ENCODE data around the gene S100A11.

S100A11 gene

GRCh38 chr1:152014943-152015342 lies 21.9 kb downstream of the S100A11 start:
- no peak for TF ChIP-seq SPI1 (IDR thresholded peaks at IDR 0.05; ENCODE audit: borderline replicate concordance, low read depth)
- TF ChIP-seq CTCF (IDR thresholded peaks at IDR 0.05; ENCODE audit: insufficient read depth, low read length): no peak
- DNase-seq (ENCODE audit: low read depth in 1 of 2, low spot score in 1 of 2): no peak
- Histone ChIP-seq H3K27me3 (ENCODE audit: insufficient read depth, poor library complexity, severe bottlenecking) (no peaks in the 10 kb centered on the region), H3K4me3 (replicated peaks; ENCODE audit: insufficient read depth, low read length) (no peak overlapping the region), H3K27ac (replicated peaks) (no peak overlapping the region)

GRCh38 chr1:152013664-152014237 lies 23.1 kb downstream of the S100A11 start:
- Histone ChIP-seq H3K4me3 (replicated peaks; ENCODE audit: insufficient read depth, low read length) (no peak overlapping the region), H3K27ac (replicated peaks) (no peak overlapping the region), H3K27me3 (ENCODE audit: insufficient read depth, poor library complexity, severe bottlenecking) (no peaks in the 10 kb centered on the region)
- peak; percentile 71 for TF ChIP-seq CTCF (IDR thresholded peaks at IDR 0.05; ENCODE audit: insufficient read depth, low read length)
- no peak for TF ChIP-seq POLR2AphosphoS5 (IDR thresholded peaks at IDR 0.05; ENCODE audit: low read depth)
- peak in 1 of 2 experiments; percentile 51 for DNase-seq (ENCODE audit: low read depth in 1 of 2, low spot score in 1 of 2)

GRCh38 chr1:152009691-152010090 lies 27.1 kb downstream of the S100A11 start:
- TF ChIP-seq SPI1 (IDR thresholded peaks at IDR 0.05; ENCODE audit: borderline replicate concordance, low read depth) (no peak), REST (IDR thresholded peaks at IDR 0.05; ENCODE audit: insufficient replicate concordance, low read depth) (no peak), CTCF (IDR thresholded peaks at IDR 0.05; ENCODE audit: insufficient read depth, low read length) (no peak), POLR2AphosphoS5 (IDR thresholded peaks at IDR 0.05; ENCODE audit: low read depth) (no peak), GABPA (IDR thresholded peaks at IDR 0.05; ENCODE audit: low read depth) (no peak)

GRCh38 chr1:152007047-152007446 lies 29.8 kb downstream of the S100A11 start:
- H3K27me3 ChIP-seq (ENCODE audit: insufficient read depth, poor library complexity, severe bottlenecking): peaks cover 5% of the 10 kb centered on the region
- DNase-seq (ENCODE audit: low read depth in 1 of 2, low spot score in 1 of 2): no peak
- TF ChIP-seq SPI1 (IDR thresholded peaks at IDR 0.05; ENCODE audit: borderline replicate concordance, low read depth): no peak
- no peak for TF ChIP-seq CTCF (IDR thresholded peaks at IDR 0.05; ENCODE audit: insufficient read depth, low read length)
- no peak for TF ChIP-seq GABPA (IDR thresholded peaks at IDR 0.05; ENCODE audit: low read depth)
- no peak for TF ChIP-seq POLR2AphosphoS5 (IDR thresholded peaks at IDR 0.05; ENCODE audit: low read depth)
- no peak for TF ChIP-seq REST (IDR thresholded peaks at IDR 0.05; ENCODE audit: insufficient replicate concordance, low read depth)
- H3K27ac ChIP-seq (replicated peaks): no peak overlapping the region
- no peak overlapping the region for H3K4me3 ChIP-seq (replicated peaks; ENCODE audit: insufficient read depth, low read length)

More at GRCh38 chr1:152009691-152010090, 27.1 kb downstream of the S100A11 start:
- H3K27me3 ChIP-seq (ENCODE audit: insufficient read depth, poor library complexity, severe bottlenecking): peaks cover 3% of the 10 kb centered on the region
- no peak overlapping the region for H3K27ac ChIP-seq (replicated peaks)
- no peak for DNase-seq (ENCODE audit: low read depth in 1 of 2, low spot score in 1 of 2)
- no peak overlapping the region for H3K4me3 ChIP-seq (replicated peaks; ENCODE audit: insufficient read depth, low read length)
